DND-41 (cell line): ENCODE results near the gene BTN1A1.

ENCODE experiments used
- EZH2 ChIP-seq: IDR thresholded peaks from 3 replicates; pipeline ENCODE4 v1.6.1; 2012; ENCODE audit warnings: borderline replicate concordance, low read depth, mild to moderate bottlenecking, moderate library complexity, low read length, inconsistent platforms; ENCODE audit not compliant: severe bottlenecking
- TF ChIP-seq, protein P1 (sequence below): IDR thresholded peaks from 2 replicates; pipeline ENCODE4 v1.5.1; 2012; ENCODE audit warnings: borderline replicate concordance, low read length, moderate library complexity, mild to moderate bottlenecking; ENCODE audit not compliant: poor library complexity, severe bottlenecking; ENCODE audit errors: extremely low read depth

DNA sequence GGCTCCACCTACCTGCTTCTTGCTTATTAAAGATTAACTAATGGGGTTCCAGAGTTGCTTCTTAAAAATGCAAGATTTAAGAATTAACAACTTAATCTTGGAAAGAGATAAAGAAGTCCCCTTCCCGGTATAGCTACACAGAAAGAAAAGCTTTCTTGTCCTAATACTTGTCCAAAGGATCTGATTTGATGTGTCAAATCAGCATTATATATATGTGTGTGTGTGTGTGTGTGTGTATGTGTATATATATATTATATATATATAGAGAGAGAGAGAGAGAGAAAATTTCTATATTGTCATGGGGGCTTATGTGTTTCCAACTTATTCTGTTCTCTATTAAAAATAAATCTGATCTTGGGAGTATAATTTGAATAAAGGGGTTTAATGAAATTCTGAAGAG, 33.4 kb downstream of the BTN1A1 start:
- TF ChIP-seq, protein P1, sequence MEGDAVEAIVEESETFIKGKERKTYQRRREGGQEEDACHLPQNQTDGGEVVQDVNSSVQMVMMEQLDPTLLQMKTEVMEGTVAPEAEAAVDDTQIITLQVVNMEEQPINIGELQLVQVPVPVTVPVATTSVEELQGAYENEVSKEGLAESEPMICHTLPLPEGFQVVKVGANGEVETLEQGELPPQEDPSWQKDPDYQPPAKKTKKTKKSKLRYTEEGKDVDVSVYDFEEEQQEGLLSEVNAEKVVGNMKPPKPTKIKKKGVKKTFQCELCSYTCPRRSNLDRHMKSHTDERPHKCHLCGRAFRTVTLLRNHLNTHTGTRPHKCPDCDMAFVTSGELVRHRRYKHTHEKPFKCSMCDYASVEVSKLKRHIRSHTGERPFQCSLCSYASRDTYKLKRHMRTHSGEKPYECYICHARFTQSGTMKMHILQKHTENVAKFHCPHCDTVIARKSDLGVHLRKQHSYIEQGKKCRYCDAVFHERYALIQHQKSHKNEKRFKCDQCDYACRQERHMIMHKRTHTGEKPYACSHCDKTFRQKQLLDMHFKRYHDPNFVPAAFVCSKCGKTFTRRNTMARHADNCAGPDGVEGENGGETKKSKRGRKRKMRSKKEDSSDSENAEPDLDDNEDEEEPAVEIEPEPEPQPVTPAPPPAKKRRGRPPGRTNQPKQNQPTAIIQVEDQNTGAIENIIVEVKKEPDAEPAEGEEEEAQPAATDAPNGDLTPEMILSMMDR: no peak
- no peak for TF ChIP-seq EZH2
